ENCODE results near the gene PCDHA2.
"Not testable (repeated sequence)": the region's sequence is repeated elsewhere in the genome, so short reads cannot be mapped to it uniquely, and the experiment has no call there.

PCDHA2 gene

GRCh38 chr5:140785905-140786686 is 8.6 kb upstream of the PCDHA2 start, which contains the start of gene PCDHA1:
Gene PCDHA1, plus strand, starts transcription at chr5:140786140.
- no peak for DNase-seq (ENCODE audit: extremely low read depth, insufficient read length)
- no peaks in the 10 kb centered on the region for H3K36me3 ChIP-seq (ENCODE audit: control insufficient read depth, insufficient read depth, low read length)
- no peak for TF ChIP-seq CTCF (IDR thresholded peaks at IDR 0.05; ENCODE audit: insufficient read depth, low read length, poor library complexity, severe bottlenecking)
- H3K27me3 ChIP-seq (replicated peaks; ENCODE audit: control insufficient read depth, insufficient read depth, low read length), result no peaks in the 10 kb centered on the region
- no peak within 1 kb of the TSS for H3K4me3 ChIP-seq (replicated peaks; ENCODE audit: low read depth, low read length)

GRCh38 chr5:140787422-140787821 is 7.2 kb upstream of the PCDHA2 start:
- not testable (repeated sequence) for H3K36me3 ChIP-seq (ENCODE audit: control insufficient read depth, insufficient read depth, low read length); H3K4me3 ChIP-seq (replicated peaks; ENCODE audit: low read depth, low read length); DNase-seq (ENCODE audit: extremely low read depth, insufficient read length)

GRCh38 chr5:140787849-140788504 is 6.7 kb upstream of the PCDHA2 start:
- not testable (repeated sequence) for H3K27me3 ChIP-seq (replicated peaks; ENCODE audit: control insufficient read depth, insufficient read depth, low read length); H3K4me3 ChIP-seq (replicated peaks; ENCODE audit: low read depth, low read length); H3K36me3 ChIP-seq (ENCODE audit: control insufficient read depth, insufficient read depth, low read length); DNase-seq (ENCODE audit: extremely low read depth, insufficient read length)

More at GRCh38 chr5:140787422-140787821, 7.2 kb upstream of the PCDHA2 start:
- not testable (repeated sequence) for H3K27me3 ChIP-seq (replicated peaks; ENCODE audit: control insufficient read depth, insufficient read depth, low read length)

GRCh38 chr5:140791089-140791488 is 3.6 kb upstream of the PCDHA2 start:
- Histone ChIP-seq H3K27me3 (replicated peaks; ENCODE audit: control insufficient read depth, insufficient read depth, low read length) (no peaks in the 10 kb centered on the region), H3K4me3 (replicated peaks; ENCODE audit: low read depth, low read length) (no peak overlapping the region), H3K36me3 (ENCODE audit: control insufficient read depth, insufficient read depth, low read length) (no peaks in the 10 kb centered on the region)
- TF ChIP-seq CTCF (IDR thresholded peaks at IDR 0.05; ENCODE audit: insufficient read depth, low read length, poor library complexity, severe bottlenecking), result no peak
- DNase-seq (ENCODE audit: extremely low read depth, insufficient read length), result no peak

- Histone ChIP-seq H3K27me3 (replicated peaks; ENCODE audit: control insufficient read depth, insufficient read depth, low read length) (no peaks in the 10 kb centered on the region), H3K4me3 (replicated peaks; ENCODE audit: low read depth, low read length) (no peak overlapping the region), H3K36me3 (ENCODE audit: control insufficient read depth, insufficient read depth, low read length) (no peaks in the 10 kb centered on the region)
- no peak for TF ChIP-seq CTCF (IDR thresholded peaks at IDR 0.05; ENCODE audit: insufficient read depth, low read length, poor library complexity, severe bottlenecking)
- DNase-seq (ENCODE audit: extremely low read depth, insufficient read length), result no peak
Measured at GRCh38 chr5:140795259-140795641, 598 bp downstream of the PCDHA2 start.

- not testable (repeated sequence) for H3K27me3 ChIP-seq (replicated peaks; ENCODE audit: control insufficient read depth, insufficient read depth, low read length); DNase-seq (ENCODE audit: extremely low read depth, insufficient read length); H3K4me3 ChIP-seq (replicated peaks; ENCODE audit: low read depth, low read length); H3K36me3 ChIP-seq (ENCODE audit: control insufficient read depth, insufficient read depth, low read length)
Measured at GRCh38 chr5:140796072-140796717, 1.5 kb downstream of the PCDHA2 start.

GRCh38 chr5:140796718-140797095 is 2.1 kb downstream of the PCDHA2 start:
- no peaks in the 10 kb centered on the region for H3K27me3 ChIP-seq (replicated peaks; ENCODE audit: control insufficient read depth, insufficient read depth, low read length)
- H3K4me3 ChIP-seq (replicated peaks; ENCODE audit: low read depth, low read length), result no peak overlapping the region
- no peak for TF ChIP-seq CTCF (IDR thresholded peaks at IDR 0.05; ENCODE audit: insufficient read depth, low read length, poor library complexity, severe bottlenecking)
- H3K36me3 ChIP-seq (ENCODE audit: control insufficient read depth, insufficient read depth, low read length), result no peaks in the 10 kb centered on the region
- DNase-seq (ENCODE audit: extremely low read depth, insufficient read length), result no peak
